ENCODE data around the gene VAV3. TPM values are rescaled to one million over a fixed set of nuclear protein-coding genes. Genes with fewer than 3 reads are reported as not detected.

The VAV3 gene
- total RNA-seq, 1 experiment from 2014 or later = 38.2 TPM

GRCh38 chr1:107647012-107647411 lies 318.0 kb downstream of the VAV3 start:
- Mint-ChIP-seq H3K27ac (ENCODE audit: unreplicated experiment) (no peak overlapping the region), H3K27me3 (ENCODE audit: unreplicated experiment) (no peaks in the 10 kb centered on the region), H3K9me3 (ENCODE audit: low read depth, unreplicated experiment) (no peaks in the 10 kb centered on the region), H3K4me3 (ENCODE audit: low read depth, unreplicated experiment) (no peak overlapping the region), H3K4me1 (ENCODE audit: low read depth, unreplicated experiment) (peaks cover 31% of the 10 kb centered on the region), H3K36me3 (ENCODE audit: insufficient read depth, unreplicated experiment) (peaks cover 8% of the 10 kb centered on the region)
- no peak for TF ChIP-seq CTCF (IDR thresholded peaks at IDR 0.05; ENCODE audit: unreplicated experiment)
- no peak for DNase-seq
- intact Hi-C loops (cut with micrococcal nuclease; ENCODE audit: unreplicated experiment) = no loop called here
- BruUV-seq (replicated peaks) = no TSS peak
- CTCF ChIA-PET = no interaction called here

GRCh38 chr1:107643766-107644165 lies 321.2 kb downstream of the VAV3 start:
- intact Hi-C loops (cut with micrococcal nuclease; ENCODE audit: unreplicated experiment) = no loop called here
- no peak for TF ChIP-seq CTCF (IDR thresholded peaks at IDR 0.05; ENCODE audit: unreplicated experiment)
- no TSS peak for BruUV-seq (replicated peaks)
- CTCF ChIA-PET = no interaction called here
- no peak for DNase-seq
- no peak overlapping the region for H3K4me3 Mint-ChIP-seq (ENCODE audit: low read depth, unreplicated experiment)
- no peak overlapping the region for H3K27ac Mint-ChIP-seq (ENCODE audit: unreplicated experiment)
- H3K27me3 Mint-ChIP-seq (ENCODE audit: unreplicated experiment) = no peaks in the 10 kb centered on the region
- peaks cover 18% of the 10 kb centered on the region for H3K36me3 Mint-ChIP-seq (ENCODE audit: insufficient read depth, unreplicated experiment)
- H3K9me3 Mint-ChIP-seq (ENCODE audit: low read depth, unreplicated experiment) = no peaks in the 10 kb centered on the region
- peaks cover 40% of the 10 kb centered on the region for H3K4me1 Mint-ChIP-seq (ENCODE audit: low read depth, unreplicated experiment)

- H3K4me1 Mint-ChIP-seq (ENCODE audit: low read depth, unreplicated experiment) = peaks cover 30% of the 10 kb centered on the region
- H3K36me3 Mint-ChIP-seq (ENCODE audit: insufficient read depth, unreplicated experiment) = peaks cover 18% of the 10 kb centered on the region
- no peaks in the 10 kb centered on the region for H3K27me3 Mint-ChIP-seq (ENCODE audit: unreplicated experiment)
- H3K9me3 Mint-ChIP-seq (ENCODE audit: low read depth, unreplicated experiment) = no peaks in the 10 kb centered on the region
- no TSS peak for BruUV-seq (replicated peaks)
- intact Hi-C loops (cut with micrococcal nuclease; ENCODE audit: unreplicated experiment) = no loop called here
- CTCF ChIA-PET = no interaction called here
- no peak overlapping the region for H3K27ac Mint-ChIP-seq (ENCODE audit: unreplicated experiment)
- H3K4me3 Mint-ChIP-seq (ENCODE audit: low read depth, unreplicated experiment) = no peak overlapping the region
- no peak for TF ChIP-seq CTCF (IDR thresholded peaks at IDR 0.05; ENCODE audit: unreplicated experiment)
- DNase-seq = no peak
These were observed 324.8 kb downstream of the VAV3 start for GRCh38 chr1:107640207-107640606.

- Mint-ChIP-seq H3K27me3 (ENCODE audit: unreplicated experiment) (no peaks in the 10 kb centered on the region), H3K9me3 (ENCODE audit: low read depth, unreplicated experiment) (no peaks in the 10 kb centered on the region), H3K27ac (ENCODE audit: unreplicated experiment) (no peak overlapping the region), H3K36me3 (ENCODE audit: insufficient read depth, unreplicated experiment) (peaks cover 10% of the 10 kb centered on the region), H3K4me3 (ENCODE audit: low read depth, unreplicated experiment) (no peak overlapping the region), H3K4me1 (ENCODE audit: low read depth, unreplicated experiment) (peaks cover 17% of the 10 kb centered on the region)
- intact Hi-C loops (cut with micrococcal nuclease; ENCODE audit: unreplicated experiment) = no loop called here
- CTCF ChIA-PET = no interaction called here
- no TSS peak for BruUV-seq (replicated peaks)
- DNase-seq = no peak
- no peak for TF ChIP-seq CTCF (IDR thresholded peaks at IDR 0.05; ENCODE audit: unreplicated experiment)
These were observed 327.9 kb downstream of the VAV3 start for GRCh38 chr1:107637101-107637500.

- BruUV-seq (replicated peaks) = no TSS peak
- H3K9me3 Mint-ChIP-seq (ENCODE audit: low read depth, unreplicated experiment) = no peaks in the 10 kb centered on the region
These were observed 331.4 kb downstream of the VAV3 start for GRCh38 chr1:107633596-107633995.

More at GRCh38 chr1:107633596-107633995, 331.4 kb downstream of the VAV3 start:
- CTCF ChIA-PET = no interaction called here
- Mint-ChIP-seq H3K4me1 (ENCODE audit: low read depth, unreplicated experiment) (peaks cover 8% of the 10 kb centered on the region), H3K4me3 (ENCODE audit: low read depth, unreplicated experiment) (no peak overlapping the region), H3K36me3 (ENCODE audit: insufficient read depth, unreplicated experiment) (no peaks in the 10 kb centered on the region), H3K27ac (ENCODE audit: unreplicated experiment) (no peak overlapping the region), H3K27me3 (ENCODE audit: unreplicated experiment) (no peaks in the 10 kb centered on the region)
- no peak for DNase-seq
- intact Hi-C loops (cut with micrococcal nuclease; ENCODE audit: unreplicated experiment) = no loop called here
- TF ChIP-seq CTCF (IDR thresholded peaks at IDR 0.05; ENCODE audit: unreplicated experiment) = no peak

Measured in Calu3 (cell line).